Neuronal stem cell (in vitro differentiated cells): ENCODE results near the gene SORCS2.

Experiments used
- DNase-seq: peaks from one replicate; pipeline ENCODE4 v3.0.0-alpha.2; 2013; ENCODE audit warnings: low spot score
- H2AFZ ChIP-seq: one replicate; pipeline ENCODE4 v1.6.1; 2013; ENCODE audit warnings: mild to moderate bottlenecking, low read length, inconsistent platforms
- H2AK5ac ChIP-seq: 2 replicates; pipeline ENCODE4 v1.6.1; 2013; ENCODE audit warnings: low read depth, mild to moderate bottlenecking, inconsistent platforms, low read length, moderate library complexity, mixed read lengths
- H2BK120ac ChIP-seq: 2 replicates; pipeline ENCODE4 v1.6.1; 2013; ENCODE audit warnings: low read depth, mild to moderate bottlenecking, inconsistent platforms, low read length, moderate library complexity, mixed read lengths
- H2BK12ac ChIP-seq: one replicate; pipeline ENCODE4 v1.6.1; 2013; ENCODE audit warnings: low read length, inconsistent platforms
- H2BK15ac ChIP-seq: 2 replicates; pipeline ENCODE4 v1.6.1; 2013; ENCODE audit warnings: mild to moderate bottlenecking, low read length, inconsistent platforms, mixed read lengths
- H2BK5ac ChIP-seq: one replicate; pipeline ENCODE4 v1.6.1; 2013; ENCODE audit warnings: inconsistent platforms, mild to moderate bottlenecking, low read length, moderate library complexity
- H3K14ac ChIP-seq: one replicate; pipeline ENCODE4 v1.6.1; 2013; ENCODE audit warnings: low read length, inconsistent platforms
- H3K18ac ChIP-seq: 2 replicates; pipeline ENCODE4 v1.6.1; 2013; ENCODE audit warnings: low read length, inconsistent platforms
- H3K23ac ChIP-seq: 2 replicates; pipeline ENCODE4 v1.6.1; 2013; ENCODE audit warnings: low read depth, mild to moderate bottlenecking, mixed read lengths, low read length, inconsistent platforms; ENCODE audit not compliant: poor library complexity
- H3K27ac ChIP-seq: replicated peaks from 3 replicates; pipeline ENCODE4 v1.5.1; 2013; ENCODE audit warnings: low read length, inconsistent platforms
- H3K27me3 ChIP-seq, 3 experiments: 2 replicates each; pipeline ENCODE4 v1.6.1; 2013; ENCODE audit warnings: low read length in 3 of 3, mild to moderate bottlenecking in 2 of 3, inconsistent platforms in 1 of 3, low read depth in 1 of 3, mixed read lengths in 1 of 3, moderate library complexity in 1 of 3; ENCODE audit not compliant: control insufficient read depth in 3 of 3, insufficient read depth in 3 of 3
- H3K36me3 ChIP-seq, 2 donors: replicated peaks in 1 of 2; 2 replicates each; pipeline ENCODE4 v1.6.1; 2013; ENCODE audit warnings: low read length in 2 of 2; ENCODE audit not compliant: control insufficient read depth in 2 of 2, insufficient read depth in 2 of 2
- H3K4ac ChIP-seq: 2 replicates; pipeline ENCODE4 v1.6.1; 2013; ENCODE audit warnings: inconsistent platforms, mild to moderate bottlenecking, low read length, moderate library complexity
- H3K4me1 ChIP-seq, 2 donors: 1 replicate in 1 of 2; 2 replicates in 1 of 2; pipeline ENCODE4 v1.6.1; 2013; ENCODE audit warnings: low read length in 2 of 2, low read depth in 1 of 2; ENCODE audit not compliant: control insufficient read depth in 2 of 2, insufficient read depth in 1 of 2
- H3K4me2 ChIP-seq: one replicate; pipeline ENCODE4 v1.6.1; 2013; ENCODE audit warnings: mild to moderate bottlenecking, low read length, inconsistent platforms; ENCODE audit not compliant: insufficient read depth, poor library complexity, severe bottlenecking
- H3K4me3 ChIP-seq, 2 donors: 2 replicates each; pipeline ENCODE4 v1.5.1; 2013; ENCODE audit warnings: low read length in 2 of 2, mild to moderate bottlenecking in 2 of 2, inconsistent platforms in 1 of 2, moderate library complexity in 1 of 2
- H3K79me1 ChIP-seq: one replicate; pipeline ENCODE4 v1.6.1; 2013; ENCODE audit warnings: low read depth, mild to moderate bottlenecking, inconsistent platforms, low read length, moderate library complexity
- H3K9ac ChIP-seq: one replicate; pipeline ENCODE4 v1.6.1; 2013; ENCODE audit warnings: mild to moderate bottlenecking, low read depth, low read length, inconsistent platforms; ENCODE audit not compliant: poor library complexity
- H3K9me3 ChIP-seq, 2 donors: replicated peaks in 1 of 2; 2 replicates each; pipeline versions ENCODE3 to v1.6.1; 2013; ENCODE audit warnings: low read length in 2 of 2, mild to moderate bottlenecking in 2 of 2, inconsistent platforms in 1 of 2, low read depth in 1 of 2, mixed read lengths in 1 of 2, moderate library complexity in 1 of 2; ENCODE audit not compliant: control insufficient read depth in 2 of 2, insufficient read depth in 1 of 2
- H4K8ac ChIP-seq: one replicate; pipeline ENCODE4 v1.6.1; 2013; ENCODE audit warnings: low read depth, mild to moderate bottlenecking, inconsistent platforms, low read length, moderate library complexity
- H4K91ac ChIP-seq: one replicate; pipeline ENCODE4 v1.6.1; 2013; ENCODE audit warnings: low read length, low read depth, mild to moderate bottlenecking, inconsistent platforms; ENCODE audit not compliant: poor library complexity
- WGBS, 2 donors: extraction: QIAGEN DNeasy Blood & Tissue Kit; methylation state at CpG; one replicate each; pipeline ENCODE4 v1.1.7; 2013; ENCODE audit warnings: missing lambda C conversion rate in 2 of 2, mixed read lengths in 1 of 2; ENCODE audit not compliant: insufficient read length in 2 of 2, insufficient replicate concordance in 1 of 2; ENCODE audit errors: extremely low coverage in 2 of 2; 5-methylcytosine and 5-hydroxymethylcytosine counted together

SORCS2 gene

GRCh38 chr4:7194251-7195140, 2.2 kb downstream of the SORCS2 start:
- H2BK5ac ChIP-seq = no peak overlapping the region
- peak overlapping the region; percentile 58 for H2AK5ac ChIP-seq
- no peak overlapping the region for H4K91ac ChIP-seq
- peaks cover 0 to 85% (median 16%) of the 10 kb centered on the region in 3 experiments for H3K27me3 ChIP-seq
- no peak overlapping the region for H3K9ac ChIP-seq
- no peak overlapping the region for H3K27ac ChIP-seq
- no peaks in the 10 kb centered on the region for H3K9me3 ChIP-seq
- H3K4me2 ChIP-seq = no peak overlapping the region
- no peak overlapping the region for H3K14ac ChIP-seq
- no peak overlapping the region for H2AFZ ChIP-seq
- WGBS, 2 donors = no CpG with 5 or more reads among the region's 6 CpGs
- no peak overlapping the region for H3K4ac ChIP-seq
- H3K18ac ChIP-seq = peak overlapping the region; percentile 67
- no peak overlapping the region for H2BK120ac ChIP-seq
- peaks cover 2 to 18% of the 10 kb centered on the region in 2 donors for H3K4me1 ChIP-seq
- peak overlapping the region; percentile 20 for H2BK15ac ChIP-seq
- H2BK12ac ChIP-seq = no peak overlapping the region
- H3K36me3 ChIP-seq = no peaks in the 10 kb centered on the region
- H4K8ac ChIP-seq = no peak overlapping the region
- H3K23ac ChIP-seq = no peak overlapping the region
- peaks cover 4% of the 10 kb centered on the region for H3K79me1 ChIP-seq
- no peak overlapping the region for H3K4me3 ChIP-seq
- no peak for DNase-seq

DNA sequence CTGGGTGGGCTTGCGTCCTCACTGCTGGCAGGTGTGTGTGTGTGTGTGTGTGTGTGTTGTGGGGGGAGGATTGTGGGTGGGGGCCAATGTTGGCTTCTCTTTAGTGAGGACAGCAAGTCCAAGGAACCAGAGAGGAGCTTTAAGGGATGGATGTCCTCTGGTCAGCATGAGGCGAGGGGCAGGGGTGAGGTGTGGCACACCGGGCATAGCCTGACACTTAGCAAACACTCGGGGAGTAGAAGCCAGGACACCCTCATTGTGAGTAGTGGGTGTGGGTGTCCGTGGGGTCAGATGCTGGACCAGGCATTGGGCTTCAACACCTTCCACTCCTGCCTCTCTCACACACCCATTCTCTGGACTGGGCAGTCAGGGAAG, 2.8 kb downstream of the SORCS2 start:
- Histone ChIP-seq H3K9ac (no peak overlapping the region), H3K14ac (no peak overlapping the region), H4K8ac (no peak overlapping the region), H4K91ac (no peak overlapping the region), H3K4me1 (peaks cover 2 to 16% of the 10 kb centered on the region in 2 donors), H3K36me3 (no peaks in the 10 kb centered on the region), H3K4me2 (no peak overlapping the region), H2AFZ (no peak overlapping the region), H3K23ac (no peak overlapping the region), H3K4ac (no peak overlapping the region), H3K79me1 (peaks cover 6% of the 10 kb centered on the region), H3K4me3 (no peak overlapping the region), H3K9me3 (no peaks in the 10 kb centered on the region), H2BK5ac (no peak overlapping the region), H3K27ac (no peak overlapping the region), H2BK12ac (no peak overlapping the region), H3K27me3 (peaks cover 0 to 79% (median 16%) of the 10 kb centered on the region in 3 experiments), H2AK5ac (no peak overlapping the region), H3K18ac (no peak overlapping the region), H2BK15ac (no peak overlapping the region), H2BK120ac (no peak overlapping the region)
- no CpG with 5 or more reads among the region's 5 CpGs for WGBS, 2 donors
- DNase-seq = no peak

DNA sequence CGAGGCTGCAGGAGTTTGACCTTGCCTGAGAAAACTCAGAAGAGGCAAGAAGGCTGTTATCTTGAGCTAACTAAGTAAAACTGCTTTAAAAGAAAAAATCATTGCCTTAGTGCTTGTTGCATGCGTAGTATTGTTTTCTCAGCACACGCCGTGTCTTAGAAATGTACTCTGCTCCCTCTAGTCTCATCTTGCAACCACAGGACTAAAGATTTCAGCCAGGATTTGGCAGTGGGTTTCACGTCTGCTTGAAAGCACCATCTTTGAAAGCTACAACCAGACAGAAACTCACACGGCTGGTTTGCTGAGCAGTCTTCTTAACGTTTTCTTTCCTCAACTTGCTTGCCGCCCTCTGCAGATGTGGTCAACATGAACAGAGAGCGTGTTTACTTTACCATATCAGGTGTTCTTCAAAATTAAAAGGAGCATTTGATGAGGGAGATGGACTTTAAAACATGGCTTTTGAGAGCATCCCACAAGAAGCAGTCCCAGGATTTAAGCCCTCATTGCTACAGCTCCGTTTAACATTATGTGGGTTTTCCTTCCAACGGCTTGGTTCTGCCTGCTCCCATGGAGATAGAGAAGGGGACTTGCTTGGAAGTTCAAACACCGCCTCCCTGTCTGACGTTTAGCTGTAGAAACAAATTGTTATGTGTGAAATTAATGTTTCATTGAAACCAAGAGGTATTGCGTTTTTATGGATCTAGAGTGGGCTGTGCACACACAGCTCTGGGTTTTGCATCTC, 3.4 kb downstream of the SORCS2 start:
- Histone ChIP-seq H3K23ac (no peak overlapping the region), H3K14ac (no peak overlapping the region), H3K36me3 (no peaks in the 10 kb centered on the region), H3K79me1 (peaks cover 6% of the 10 kb centered on the region), H3K9me3 (no peaks in the 10 kb centered on the region), H2AFZ (no peak overlapping the region), H2BK15ac (no peak overlapping the region), H3K27ac (no peak overlapping the region), H3K4ac (no peak overlapping the region), H3K4me2 (no peak overlapping the region), H4K91ac (no peak overlapping the region), H3K9ac (no peak overlapping the region), H3K18ac (no peak overlapping the region), H3K27me3 (peaks cover 0 to 76% (median 16%) of the 10 kb centered on the region in 3 experiments), H3K4me1 (peaks cover 2 to 16% of the 10 kb centered on the region in 2 donors), H4K8ac (no peak overlapping the region), H3K4me3 (no peak overlapping the region), H2BK5ac (no peak overlapping the region), H2BK12ac (no peak overlapping the region), H2BK120ac (no peak overlapping the region), H2AK5ac (no peak overlapping the region)
- no CpG with 5 or more reads among the region's 14 CpGs for WGBS, 2 donors
- no peak for DNase-seq

GRCh38 chr4:7196288-7196651, 3.9 kb downstream of the SORCS2 start:
- no peak overlapping the region for H3K9ac ChIP-seq
- H3K36me3 ChIP-seq = no peaks in the 10 kb centered on the region
- H3K23ac ChIP-seq = no peak overlapping the region
- H2BK120ac ChIP-seq = no peak overlapping the region
- no peak overlapping the region for H3K4me3 ChIP-seq
- peaks cover 6% of the 10 kb centered on the region for H3K79me1 ChIP-seq
- H2BK5ac ChIP-seq = no peak overlapping the region
- H3K9me3 ChIP-seq = no peaks in the 10 kb centered on the region
- H3K4ac ChIP-seq = no peak overlapping the region
- H3K18ac ChIP-seq = no peak overlapping the region
- H4K91ac ChIP-seq = no peak overlapping the region
- H3K27ac ChIP-seq = no peak overlapping the region
- peaks cover 0 to 72% (median 16%) of the 10 kb centered on the region in 3 experiments for H3K27me3 ChIP-seq
- no peak overlapping the region for H2AFZ ChIP-seq
- no peak overlapping the region for H2AK5ac ChIP-seq
- H4K8ac ChIP-seq = no peak overlapping the region
- no peak overlapping the region for H2BK15ac ChIP-seq
- H3K4me1 ChIP-seq = peaks cover 2 to 16% of the 10 kb centered on the region in 2 donors
- H3K14ac ChIP-seq = no peak overlapping the region
- DNase-seq = no peak
- no peak overlapping the region for H2BK12ac ChIP-seq
- H3K4me2 ChIP-seq = no peak overlapping the region
- WGBS, 2 donors = no CpG with 5 or more reads among the region's 7 CpGs
